C4-2B (cell line): ENCODE results near the gene CEACAM20.
"Not testable (repeated sequence)": the region's sequence is repeated elsewhere in the genome, so short reads cannot be mapped to it uniquely, and the experiment has no call there.

ENCODE experiments used
- H3K27ac ChIP-seq: fragments of 450-650 bp; 2 replicates; pipeline ENCODE4 v1.5.1; 2017
- ZFX ChIP-seq: fragments of 450-650 bp; IDR thresholded peaks from 2 replicates; pipeline ENCODE4 v1.6.1; 2017
- TF ChIP-seq, protein P1 (sequence below): fragments of 450-650 bp; conservative IDR thresholded peaks from 2 replicates; pipeline ENCODE4 v1.5.1; 2017; ENCODE audit warnings: mild to moderate bottlenecking

Gene CEACAM20

GRCh38 chr19:44544031-44544430, 14.6 kb upstream of the CEACAM20 start:
- TF ChIP-seq, protein P1, sequence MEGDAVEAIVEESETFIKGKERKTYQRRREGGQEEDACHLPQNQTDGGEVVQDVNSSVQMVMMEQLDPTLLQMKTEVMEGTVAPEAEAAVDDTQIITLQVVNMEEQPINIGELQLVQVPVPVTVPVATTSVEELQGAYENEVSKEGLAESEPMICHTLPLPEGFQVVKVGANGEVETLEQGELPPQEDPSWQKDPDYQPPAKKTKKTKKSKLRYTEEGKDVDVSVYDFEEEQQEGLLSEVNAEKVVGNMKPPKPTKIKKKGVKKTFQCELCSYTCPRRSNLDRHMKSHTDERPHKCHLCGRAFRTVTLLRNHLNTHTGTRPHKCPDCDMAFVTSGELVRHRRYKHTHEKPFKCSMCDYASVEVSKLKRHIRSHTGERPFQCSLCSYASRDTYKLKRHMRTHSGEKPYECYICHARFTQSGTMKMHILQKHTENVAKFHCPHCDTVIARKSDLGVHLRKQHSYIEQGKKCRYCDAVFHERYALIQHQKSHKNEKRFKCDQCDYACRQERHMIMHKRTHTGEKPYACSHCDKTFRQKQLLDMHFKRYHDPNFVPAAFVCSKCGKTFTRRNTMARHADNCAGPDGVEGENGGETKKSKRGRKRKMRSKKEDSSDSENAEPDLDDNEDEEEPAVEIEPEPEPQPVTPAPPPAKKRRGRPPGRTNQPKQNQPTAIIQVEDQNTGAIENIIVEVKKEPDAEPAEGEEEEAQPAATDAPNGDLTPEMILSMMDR, result no peak
- TF ChIP-seq ZFX, result no peak
- H3K27ac ChIP-seq, result no peak overlapping the region

DNA sequence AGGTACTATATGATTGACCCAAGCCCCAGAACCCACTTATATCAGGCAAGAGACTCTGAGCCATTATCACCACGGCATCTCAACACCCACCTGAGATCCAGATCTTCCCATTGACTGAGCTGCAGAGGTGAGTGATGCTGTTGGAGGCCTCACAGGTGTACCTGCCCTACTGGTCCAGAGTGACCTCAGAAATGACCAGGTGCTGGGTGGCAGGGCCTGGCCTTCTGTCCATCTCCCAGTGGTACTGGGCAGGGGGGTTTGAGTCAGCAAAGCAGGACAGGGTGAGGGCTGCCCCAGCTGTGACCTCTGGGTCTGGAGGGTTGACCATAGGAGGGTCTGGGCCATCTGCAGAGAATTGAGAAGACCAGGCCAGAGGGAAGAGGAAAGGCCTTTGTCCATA, 13.2 kb upstream of the CEACAM20 start:
- no peak for TF ChIP-seq ZFX
- TF ChIP-seq, protein P1, result no peak
- no peak overlapping the region for H3K27ac ChIP-seq

DNA sequence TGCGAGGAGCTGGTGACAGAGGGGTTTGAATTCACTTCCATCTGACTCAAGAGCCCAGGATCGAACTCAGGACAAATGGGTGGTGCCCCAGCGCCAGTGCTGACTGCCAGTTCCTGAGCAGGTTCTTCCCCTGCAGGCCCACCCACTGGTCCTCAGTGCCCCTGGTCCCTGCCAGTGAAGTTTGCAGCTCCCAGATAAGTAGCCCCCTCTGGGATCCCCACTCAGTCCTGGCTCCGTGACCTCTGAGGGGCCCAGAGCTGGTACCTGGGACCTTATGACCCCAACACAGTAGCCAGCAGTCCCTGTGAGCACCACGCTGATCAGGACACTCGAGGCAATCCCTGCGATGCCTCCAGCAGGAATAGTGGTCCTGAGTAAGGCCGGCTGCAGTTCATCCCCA, 11.3 kb upstream of the CEACAM20 start:
- no peak overlapping the region for H3K27ac ChIP-seq
- TF ChIP-seq, protein P1, result no peak
- no peak for TF ChIP-seq ZFX

DNA sequence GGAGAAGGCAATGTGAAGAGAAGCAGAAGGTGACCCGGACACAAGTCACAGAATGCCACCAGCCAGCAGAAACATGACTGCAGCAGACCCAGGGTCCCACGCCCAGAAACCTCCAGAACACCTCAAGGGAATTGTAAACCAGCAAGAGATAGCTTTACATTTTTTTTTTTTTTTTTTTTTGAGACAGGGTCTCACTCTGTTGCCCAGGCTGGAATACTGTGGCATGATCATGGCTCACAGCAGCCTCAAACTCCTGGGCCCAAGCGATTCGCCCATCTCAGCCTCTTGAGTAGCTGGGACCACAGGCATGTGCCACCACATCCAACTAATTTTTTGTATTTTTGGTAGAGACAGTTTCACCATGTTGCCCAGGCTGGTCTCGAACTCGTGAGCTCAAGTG, 10.5 kb upstream of the CEACAM20 start:
- TF ChIP-seq, protein P1, result no peak
- TF ChIP-seq ZFX, result no peak
- no peak overlapping the region for H3K27ac ChIP-seq

DNA sequence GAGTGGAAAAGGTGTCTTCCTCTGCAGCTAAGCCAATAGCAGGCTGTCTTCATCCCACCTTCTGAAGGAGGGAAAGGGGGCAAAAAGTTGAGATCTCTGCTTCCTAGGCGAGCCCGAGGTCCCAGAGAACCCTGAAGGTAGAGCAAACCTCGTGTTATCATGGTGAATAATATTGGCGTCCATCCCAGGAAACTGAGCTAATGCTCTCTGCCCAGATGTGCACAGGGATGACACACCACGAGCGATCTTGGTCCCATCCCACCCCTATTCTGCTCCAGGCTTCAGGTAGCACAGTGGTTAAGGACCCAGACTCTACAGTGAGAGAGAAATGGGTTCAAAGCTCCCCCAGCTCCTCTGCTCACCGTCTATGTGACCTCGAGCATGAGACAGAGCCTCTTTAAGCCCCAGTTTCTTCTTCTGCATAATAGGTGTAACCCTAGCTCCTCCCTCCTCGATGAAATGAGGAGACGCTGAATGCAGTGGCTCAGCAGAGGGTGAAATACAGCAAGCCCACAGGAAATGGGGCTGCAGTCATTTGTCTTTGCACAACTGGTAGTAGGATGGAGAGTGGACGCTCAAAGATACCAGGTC, 9.9 kb upstream of the CEACAM20 start:
- TF ChIP-seq ZFX, result no peak
- TF ChIP-seq, protein P1, result no peak
- H3K27ac ChIP-seq, result no peak overlapping the region

DNA sequence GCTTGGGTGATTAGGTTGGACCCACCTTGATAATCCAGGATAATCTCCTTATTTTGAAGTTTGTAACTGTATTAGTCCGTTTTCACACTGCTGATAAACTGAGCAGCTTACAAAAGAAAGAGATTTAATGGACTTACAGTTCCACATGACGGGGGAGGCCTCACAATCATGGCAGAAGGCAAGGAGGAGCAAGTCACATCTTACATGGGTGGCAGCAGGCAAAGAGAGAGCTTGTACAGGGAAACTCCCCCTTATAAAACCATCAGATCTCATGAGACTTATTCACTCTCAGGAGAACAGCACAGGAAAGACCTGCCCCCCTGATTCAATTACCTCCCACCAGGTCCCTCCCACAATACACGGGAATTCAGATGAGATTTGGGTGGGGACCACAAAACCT, 5.9 kb upstream of the CEACAM20 start:
- H3K27ac ChIP-seq, result not testable (repeated sequence)

DNA sequence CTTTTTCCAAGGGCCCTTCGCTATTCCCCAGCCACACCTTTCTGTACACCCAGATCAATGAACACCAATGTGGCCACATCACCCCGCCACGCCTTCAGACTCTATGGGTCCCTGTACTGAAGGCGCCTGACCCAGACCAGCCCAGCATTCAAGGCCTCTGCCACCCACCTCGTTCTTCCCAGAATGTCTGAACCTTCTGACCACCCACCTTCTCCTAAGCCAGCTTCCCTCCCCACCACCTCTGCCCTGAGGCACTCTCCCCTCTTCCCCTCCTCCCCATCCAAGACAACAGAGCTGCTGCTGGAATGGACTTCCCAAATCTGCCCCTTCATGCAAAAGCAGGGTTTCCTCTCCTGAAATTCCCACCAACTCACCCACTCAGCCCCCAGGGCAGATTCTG, 3.3 kb upstream of the CEACAM20 start:
- H3K27ac ChIP-seq, result no peak overlapping the region
- TF ChIP-seq, protein P1, result no peak
- TF ChIP-seq ZFX, result no peak

GRCh38 chr19:44530777-44531176, 1.3 kb upstream of the CEACAM20 start:
- no peak overlapping the region for H3K27ac ChIP-seq
- TF ChIP-seq, protein P1, result no peak
- TF ChIP-seq ZFX, result no peak
